ENCODE results near the gene SLC9A8.
"Not testable (repeated sequence)": the region's sequence is repeated elsewhere in the genome, so short reads cannot be mapped to it uniquely, and the experiment has no call there.

SLC9A8 gene

DNA sequence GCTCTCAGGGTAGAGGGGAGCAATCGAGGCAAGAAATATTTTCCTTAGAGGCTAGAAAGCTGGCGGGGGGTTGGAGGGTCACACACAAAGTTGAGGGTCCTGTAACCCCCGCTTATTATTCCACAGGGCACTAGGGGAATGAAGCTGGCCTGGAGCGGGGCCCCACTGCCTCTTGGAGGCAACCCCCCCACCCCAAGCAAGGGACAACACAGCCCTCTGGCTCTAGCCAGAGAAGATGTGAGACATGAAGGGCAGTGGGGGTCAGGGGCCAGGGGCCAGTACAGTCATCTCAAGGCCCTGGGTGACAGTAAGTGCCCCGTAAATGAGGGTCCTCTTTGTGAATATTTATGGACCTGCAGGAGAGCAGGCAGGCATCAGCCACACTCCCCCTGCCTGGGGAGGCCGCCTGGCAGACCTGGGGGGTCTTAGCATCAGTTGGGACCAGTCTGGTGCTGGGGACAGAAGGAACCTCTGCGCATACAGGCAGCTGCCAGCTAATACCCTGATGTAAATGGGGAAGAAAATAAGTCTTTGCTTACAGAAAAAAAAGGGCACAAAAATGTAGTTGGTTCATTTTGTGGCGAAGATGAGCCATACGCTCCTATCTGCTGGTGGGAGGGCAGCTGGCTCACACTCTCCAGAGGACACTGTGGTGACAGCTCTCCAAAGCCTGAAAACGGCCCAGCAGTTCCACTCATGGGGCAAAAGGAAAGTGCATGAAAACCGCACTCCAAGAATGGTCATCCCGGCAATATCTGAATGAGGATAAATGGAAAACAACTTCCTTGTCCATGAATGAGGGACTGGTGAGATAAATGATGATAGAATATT, 80.8 kb downstream of the SLC9A8 start:
- DNase-seq (ENCODE audit: extremely low read depth, low read depth), result no peak
- TF ChIP-seq, protein P1, sequence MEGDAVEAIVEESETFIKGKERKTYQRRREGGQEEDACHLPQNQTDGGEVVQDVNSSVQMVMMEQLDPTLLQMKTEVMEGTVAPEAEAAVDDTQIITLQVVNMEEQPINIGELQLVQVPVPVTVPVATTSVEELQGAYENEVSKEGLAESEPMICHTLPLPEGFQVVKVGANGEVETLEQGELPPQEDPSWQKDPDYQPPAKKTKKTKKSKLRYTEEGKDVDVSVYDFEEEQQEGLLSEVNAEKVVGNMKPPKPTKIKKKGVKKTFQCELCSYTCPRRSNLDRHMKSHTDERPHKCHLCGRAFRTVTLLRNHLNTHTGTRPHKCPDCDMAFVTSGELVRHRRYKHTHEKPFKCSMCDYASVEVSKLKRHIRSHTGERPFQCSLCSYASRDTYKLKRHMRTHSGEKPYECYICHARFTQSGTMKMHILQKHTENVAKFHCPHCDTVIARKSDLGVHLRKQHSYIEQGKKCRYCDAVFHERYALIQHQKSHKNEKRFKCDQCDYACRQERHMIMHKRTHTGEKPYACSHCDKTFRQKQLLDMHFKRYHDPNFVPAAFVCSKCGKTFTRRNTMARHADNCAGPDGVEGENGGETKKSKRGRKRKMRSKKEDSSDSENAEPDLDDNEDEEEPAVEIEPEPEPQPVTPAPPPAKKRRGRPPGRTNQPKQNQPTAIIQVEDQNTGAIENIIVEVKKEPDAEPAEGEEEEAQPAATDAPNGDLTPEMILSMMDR (IDR thresholded peaks at IDR 0.05; ENCODE audit: low read depth, low read length), result no peak

DNA sequence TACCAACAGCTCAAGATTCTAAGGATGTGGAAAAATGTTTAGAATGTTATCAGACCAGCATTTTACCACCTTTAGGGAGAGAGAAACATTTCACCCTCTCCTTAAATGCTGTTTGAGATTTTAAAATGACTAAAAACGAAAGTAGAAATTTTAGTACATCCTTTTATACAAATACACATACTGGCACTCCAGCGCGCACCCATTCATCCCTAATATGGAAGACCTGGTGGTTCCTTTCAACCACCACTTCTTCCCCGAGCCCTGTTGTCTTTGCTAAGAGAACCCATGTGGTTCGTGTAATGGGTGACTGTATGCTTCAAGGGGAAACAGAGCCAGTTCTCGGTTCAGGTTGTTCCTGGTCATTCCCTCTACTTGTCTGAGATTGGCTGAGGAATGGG, 81.4 kb downstream of the SLC9A8 start:
- TF ChIP-seq, protein P1 (IDR thresholded peaks at IDR 0.05; ENCODE audit: low read depth, low read length), result no peak
- DNase-seq (ENCODE audit: extremely low read depth, low read depth), result no peak

DNA sequence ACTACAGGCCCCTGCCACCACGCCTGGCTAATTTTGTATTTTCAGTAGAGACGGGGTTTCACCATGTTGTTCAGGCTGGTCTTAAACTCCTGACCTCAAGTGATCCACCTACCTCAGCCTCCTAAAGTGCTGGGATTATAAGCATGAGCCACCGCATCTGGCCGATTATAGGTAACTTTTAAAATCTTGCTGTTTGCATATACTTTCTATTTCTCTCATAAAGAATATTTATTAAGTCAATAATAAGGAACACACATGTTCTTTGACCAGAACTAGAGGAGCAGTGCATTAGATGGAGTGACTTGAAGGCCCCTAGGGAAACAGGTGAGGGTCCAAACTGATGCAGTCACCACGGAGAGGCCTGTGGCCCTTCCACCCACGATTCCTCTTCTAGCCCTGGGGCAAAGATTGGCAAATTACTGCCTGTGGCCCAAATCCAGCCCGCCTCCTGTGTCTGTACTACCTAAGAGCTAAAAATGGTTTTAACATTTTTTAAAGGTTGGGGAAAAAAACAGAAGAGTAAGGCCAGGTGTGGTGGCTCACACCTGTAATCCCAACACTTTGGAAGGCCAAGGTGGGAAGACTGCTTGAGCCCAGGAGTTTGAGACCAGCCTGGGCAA, 83.0 kb downstream of the SLC9A8 start:
- DNase-seq (ENCODE audit: extremely low read depth, low read depth), result not testable (repeated sequence)

DNA sequence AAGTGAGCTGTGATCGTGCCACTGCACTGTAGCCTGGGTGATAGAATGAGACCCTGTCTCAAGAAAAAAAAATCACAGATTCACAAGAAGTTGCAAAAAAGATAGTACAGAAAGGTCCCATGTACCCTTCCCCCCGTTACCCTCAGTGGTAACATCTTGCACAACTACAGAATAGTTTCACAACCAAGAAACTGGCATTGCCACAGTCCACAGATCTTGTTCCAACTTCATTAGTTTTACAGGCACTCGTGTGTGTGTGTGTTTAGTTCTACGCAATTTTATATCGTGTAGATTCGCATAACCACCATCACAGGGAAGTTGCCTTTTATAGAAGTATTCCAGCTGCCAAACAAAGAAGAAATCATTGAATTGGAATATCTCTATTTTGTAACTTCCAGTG, 83.6 kb downstream of the SLC9A8 start:
- TF ChIP-seq, protein P1 (IDR thresholded peaks at IDR 0.05; ENCODE audit: low read depth, low read length), result no peak
- DNase-seq (ENCODE audit: extremely low read depth, low read depth), result no peak

DNA sequence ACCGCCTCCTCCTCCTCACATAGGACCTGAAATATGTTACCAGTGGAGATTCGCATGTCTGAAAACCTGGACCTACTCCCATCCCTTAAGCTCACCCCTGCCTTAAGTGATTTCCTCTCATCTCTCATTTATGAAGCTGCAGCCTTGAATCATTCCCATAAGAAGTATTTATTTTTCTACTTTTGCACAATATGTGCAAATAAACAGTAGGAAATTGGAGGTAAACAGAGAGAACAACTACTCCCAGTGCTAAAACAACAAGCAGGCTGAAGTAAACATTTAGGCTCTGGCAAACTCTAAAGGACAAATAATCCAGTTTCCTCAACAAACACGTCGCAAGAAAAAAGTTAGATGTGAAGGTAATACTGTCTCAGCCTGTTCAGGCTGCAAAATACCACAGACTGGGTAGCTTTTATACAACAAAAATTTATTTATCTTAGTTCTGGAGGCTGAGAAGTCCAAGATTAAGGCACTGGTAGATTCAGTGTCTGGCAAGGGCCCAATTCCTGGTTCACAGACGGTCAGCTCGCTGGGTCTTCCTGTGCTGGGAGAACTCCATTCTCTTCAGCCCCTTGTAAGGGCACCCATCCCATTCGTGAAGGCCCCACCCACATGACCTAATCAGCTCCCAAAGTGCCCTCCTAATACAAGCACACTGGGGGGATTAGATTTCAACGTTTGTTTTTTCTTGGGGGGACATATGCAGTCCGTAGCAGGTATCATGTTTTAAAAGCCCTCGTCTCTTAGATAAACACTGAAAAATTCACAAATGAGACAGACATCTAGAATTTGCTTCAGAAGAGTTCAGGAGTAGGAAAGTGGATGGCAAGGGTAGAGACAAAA, 87.1 kb downstream of the SLC9A8 start:
- TF ChIP-seq, protein P1 (IDR thresholded peaks at IDR 0.05; ENCODE audit: low read depth, low read length), result no peak

DNA sequence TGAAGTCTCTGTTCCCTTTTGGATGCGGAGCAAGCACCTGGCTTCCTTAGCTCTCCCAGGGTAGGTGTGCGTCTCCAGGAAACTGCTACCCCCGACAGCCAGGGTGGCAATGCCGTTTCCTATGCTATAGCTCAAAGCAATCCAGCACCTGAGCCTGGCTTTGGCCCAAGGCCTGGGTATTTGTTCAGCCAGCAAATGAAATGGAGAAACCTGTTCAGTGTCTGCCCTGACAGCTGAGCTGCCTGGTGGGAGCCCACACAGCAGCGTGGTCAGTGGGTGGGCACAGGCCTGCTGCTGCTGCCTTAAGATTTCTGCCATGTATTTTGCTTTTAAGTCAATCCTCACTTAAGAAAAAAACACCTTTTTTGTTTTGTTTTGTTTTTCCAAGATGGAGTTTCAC, 89.0 kb downstream of the SLC9A8 start:
- TF ChIP-seq, protein P1 (IDR thresholded peaks at IDR 0.05; ENCODE audit: low read depth, low read length), result no peak

More for the DNA sequence above, 87.1 kb downstream of the SLC9A8 start:
- DNase-seq (ENCODE audit: extremely low read depth, low read depth), result no peak

DNA sequence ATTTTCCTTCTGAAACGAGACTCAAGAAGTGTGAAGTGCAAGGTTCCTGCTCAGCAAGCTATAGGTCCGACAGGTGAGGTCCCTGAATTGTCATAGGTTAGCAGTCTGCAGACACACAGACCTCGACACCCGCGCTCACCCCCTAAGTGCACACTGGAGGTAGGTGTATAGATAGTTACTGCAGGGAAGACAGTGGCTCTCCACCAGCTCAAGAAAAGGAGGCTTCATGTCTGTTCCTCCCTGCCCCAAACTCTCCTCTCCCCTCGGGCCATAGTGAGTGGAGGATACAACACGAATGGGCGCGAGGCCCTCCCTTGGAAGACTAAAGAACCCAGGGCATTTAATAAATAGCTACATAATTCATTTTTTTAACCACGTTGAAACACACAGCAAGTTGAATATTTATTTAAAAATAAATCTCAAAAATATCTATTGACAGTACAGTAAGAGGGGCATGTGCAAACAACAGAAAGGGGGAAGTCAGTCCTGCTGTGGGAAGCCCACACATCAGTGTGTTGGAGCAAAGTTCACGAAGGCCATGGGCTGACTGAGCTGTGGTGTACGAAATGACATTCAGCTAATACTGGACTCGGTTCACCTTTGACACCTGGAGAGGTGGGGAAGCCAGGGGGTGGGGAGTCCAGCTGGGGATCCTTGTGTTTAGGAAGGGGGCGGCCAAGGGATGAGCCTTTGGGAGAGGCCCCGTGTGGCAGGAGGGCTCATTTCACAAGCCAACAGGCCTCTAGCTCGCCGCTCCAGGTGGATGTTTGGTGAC, 92.0 kb downstream of the SLC9A8 start:
- DNase-seq (ENCODE audit: extremely low read depth, low read depth), result no peak
- TF ChIP-seq, protein P1 (IDR thresholded peaks at IDR 0.05; ENCODE audit: low read depth, low read length), result no peak

More for the DNA sequence above, 89.0 kb downstream of the SLC9A8 start:
- no peak for DNase-seq (ENCODE audit: extremely low read depth, low read depth)

All from AG09319 (cell line).